Adipocyte (in vitro differentiated cells): ENCODE results near the gene TK2.
A peak's percentile ranks its signal among the peaks of the same experiment; 100 is the strongest.
"Not testable (repeated sequence)": the region's sequence is repeated elsewhere in the genome, so short reads cannot be mapped to it uniquely, and the experiment has no call there.

Experiments
- DNase-seq: peaks from one replicate; pipeline ENCODE4 v3.0.0-alpha.2; 2015; ENCODE audit warnings: low read depth
- H3K27me3 ChIP-seq: replicated peaks from 2 replicates; pipeline ENCODE4 v1.7.0; 2013; ENCODE audit warnings: mild to moderate bottlenecking, low read length, moderate library complexity; ENCODE audit not compliant: control insufficient read depth, insufficient read depth
- H3K36me3 ChIP-seq: 2 replicates; pipeline ENCODE4 v1.7.0; 2013; ENCODE audit warnings: low read length, mild to moderate bottlenecking, moderate library complexity; ENCODE audit not compliant: control insufficient read depth, insufficient read depth, severe bottlenecking
- H3K4me1 ChIP-seq: 2 replicates; pipeline ENCODE4 v1.7.0; 2013; ENCODE audit warnings: mild to moderate bottlenecking, low read length, moderate library complexity; ENCODE audit not compliant: control insufficient read depth, insufficient read depth
- H3K4me3 ChIP-seq: 2 replicates; pipeline ENCODE4 v1.7.0; 2013; ENCODE audit warnings: mild to moderate bottlenecking, low read length, moderate library complexity
- H3K9ac ChIP-seq: 2 replicates; pipeline ENCODE4 v1.7.0; 2013; ENCODE audit warnings: mild to moderate bottlenecking, low read length, moderate library complexity
- H3K9me3 ChIP-seq: 2 replicates; pipeline ENCODE4 v1.7.0; 2013; ENCODE audit warnings: mild to moderate bottlenecking, low read length, moderate library complexity; ENCODE audit not compliant: control insufficient read depth

TK2 gene

GRCh38 chr16:66569827-66570405 is 20.0 kb upstream of the TK2 start:
- H3K9ac ChIP-seq = peak overlapping the region; percentile 49
- H3K36me3 ChIP-seq = peaks cover 14% of the 10 kb centered on the region
- H3K27me3 ChIP-seq = no peaks in the 10 kb centered on the region
- no peaks in the 10 kb centered on the region for H3K9me3 ChIP-seq
- peak overlapping the region; percentile 47 for H3K4me3 ChIP-seq
- peak; percentile 80 for DNase-seq
- peaks cover 29% of the 10 kb centered on the region for H3K4me1 ChIP-seq

- Histone ChIP-seq H3K9me3 (no peaks in the 10 kb centered on the region), H3K27me3 (no peaks in the 10 kb centered on the region), H3K36me3 (peaks cover 17% of the 10 kb centered on the region), H3K9ac (peak overlapping the region; percentile 49), H3K4me1 (peaks cover 29% of the 10 kb centered on the region), H3K4me3 (peak overlapping the region; percentile 47)
- peak; percentile 82 for DNase-seq
Measured at GRCh38 chr16:66569131-66569530, 19.2 kb upstream of the TK2 start.

GRCh38 chr16:66568355-66568754 is 18.4 kb upstream of the TK2 start:
- H3K27me3 ChIP-seq = no peaks in the 10 kb centered on the region
- no peak overlapping the region for H3K4me3 ChIP-seq
- no peak for DNase-seq
- H3K9ac ChIP-seq = no peak overlapping the region
- H3K36me3 ChIP-seq = peaks cover 21% of the 10 kb centered on the region
- peaks cover 29% of the 10 kb centered on the region for H3K4me1 ChIP-seq
- no peaks in the 10 kb centered on the region for H3K9me3 ChIP-seq

GRCh38 chr16:66567270-66567669 is 17.3 kb upstream of the TK2 start:
- H3K27me3 ChIP-seq, H3K9me3 ChIP-seq, DNase-seq, H3K9ac ChIP-seq, H3K4me3 ChIP-seq: not testable (repeated sequence)
- peaks cover 29% of the 10 kb centered on the region for H3K4me1 ChIP-seq
- H3K36me3 ChIP-seq = peaks cover 21% of the 10 kb centered on the region

GRCh38 chr16:66566051-66566901 is 16.4 kb upstream of the TK2 start, which contains the start of gene CMTM1:
Gene CMTM1, plus strand, starts transcription at chr16:66566439. Its CDS starts 75 bp downstream, at chr16:66566514.
- Histone ChIP-seq H3K9ac (no peak within 1 kb of the TSS), H3K9me3 (no peaks in the 10 kb centered on the region), H3K27me3 (no peaks in the 10 kb centered on the region), H3K4me3 (no peak within 1 kb of the TSS), H3K4me1 (peaks cover 32% of the 10 kb centered on the region), H3K36me3 (peaks cover 21% of the 10 kb centered on the region)
- no peak for DNase-seq

- H3K4me3 ChIP-seq = no peak overlapping the region
- H3K36me3 ChIP-seq = peaks cover 24% of the 10 kb centered on the region
Measured at GRCh38 chr16:66563574-66564334, 13.8 kb upstream of the TK2 start.

GRCh38 chr16:66562986-66563385 is 13.1 kb upstream of the TK2 start:
- peaks cover 10% of the 10 kb centered on the region for H3K4me1 ChIP-seq
- no peaks in the 10 kb centered on the region for H3K27me3 ChIP-seq
- no peak overlapping the region for H3K4me3 ChIP-seq
- DNase-seq = no peak
- peaks cover 27% of the 10 kb centered on the region for H3K36me3 ChIP-seq
- no peak overlapping the region for H3K9ac ChIP-seq
- no peaks in the 10 kb centered on the region for H3K9me3 ChIP-seq

More at GRCh38 chr16:66563574-66564334, 13.8 kb upstream of the TK2 start:
- Histone ChIP-seq H3K9ac (no peak overlapping the region), H3K27me3 (no peaks in the 10 kb centered on the region), H3K4me1 (peaks cover 17% of the 10 kb centered on the region), H3K9me3 (no peaks in the 10 kb centered on the region)
- DNase-seq = no peak

GRCh38 chr16:66562409-66562808 is 12.5 kb upstream of the TK2 start:
- no peak overlapping the region for H3K9ac ChIP-seq
- H3K9me3 ChIP-seq = no peaks in the 10 kb centered on the region
- no peak overlapping the region for H3K4me3 ChIP-seq
- no peaks in the 10 kb centered on the region for H3K27me3 ChIP-seq
- peaks cover 10% of the 10 kb centered on the region for H3K4me1 ChIP-seq
- H3K36me3 ChIP-seq = peaks cover 27% of the 10 kb centered on the region
- DNase-seq = no peak

- H3K36me3 ChIP-seq = peaks cover 24% of the 10 kb centered on the region
- DNase-seq = no peak
- H3K9me3 ChIP-seq = no peaks in the 10 kb centered on the region
- no peak overlapping the region for H3K9ac ChIP-seq
- H3K4me1 ChIP-seq = peaks cover 18% of the 10 kb centered on the region
- H3K4me3 ChIP-seq = no peak overlapping the region
- H3K27me3 ChIP-seq = no peaks in the 10 kb centered on the region
Measured at GRCh38 chr16:66561381-66562080, 11.6 kb upstream of the TK2 start.

GRCh38 chr16:66560107-66560506 is 10.2 kb upstream of the TK2 start:
- Histone ChIP-seq H3K27me3 (no peaks in the 10 kb centered on the region), H3K4me1 (peaks cover 25% of the 10 kb centered on the region), H3K9ac (no peak overlapping the region), H3K9me3 (no peaks in the 10 kb centered on the region), H3K4me3 (no peak overlapping the region), H3K36me3 (peaks cover 13% of the 10 kb centered on the region)
- DNase-seq = no peak
